IMR-90 (cell line): ENCODE measurements around the gene DEFB129.

Experiments
- BHLHE40 ChIP-seq: fragments of 150-350 bp; IDR thresholded peaks from 2 replicates; pipeline ENCODE4 v1.6.1; 2016; ENCODE audit warnings: mild to moderate bottlenecking, low read depth, low read length
- CTCF ChIP-seq: conservative IDR thresholded peaks from 2 replicates; pipeline ENCODE4 v1.5.1; 2012; ENCODE audit warnings: mild to moderate bottlenecking, low read depth, low read length, improper control_type of control experiment
- POLR2A ChIP-seq: IDR thresholded peaks from 2 replicates; pipeline ENCODE4 v1.6.1; 2012; ENCODE audit warnings: mild to moderate bottlenecking, low read depth, low read length
- USF2 ChIP-seq: fragments of 150-350 bp; IDR thresholded peaks from 2 replicates; pipeline ENCODE4 v1.6.1; 2017; ENCODE audit warnings: mild to moderate bottlenecking, antibody characterized with exemption, low read length, low read depth

- TF ChIP-seq POLR2A (no peak), CTCF (peak; percentile 43), USF2 (no peak), BHLHE40 (no peak)
Measured at GRCh38 chr20:219290-220115, 7.6 kb upstream of the DEFB129 start.
